Brain microvascular endothelial cell (primary cell): ENCODE measurements around the gene WWOX.

ENCODE experiments used
- DNase-seq: peaks from one replicate; pipeline ENCODE4 v3.0.0-alpha.2; 2020
- H3K27ac ChIP-seq: fragments of 250-450 bp; sonication (Bioruptor Pico); 2 replicates; pipeline ENCODE4 v1.5.1; 2020; ENCODE audit warnings: mild to moderate bottlenecking, moderate library complexity
- H3K27me3 ChIP-seq: fragments of 250-450 bp; sonication (Bioruptor Pico); replicated peaks from 2 replicates; pipeline ENCODE4 v1.5.1; 2020; ENCODE audit warnings: mild to moderate bottlenecking
- H3K36me3 ChIP-seq: fragments of 250-450 bp; sonication (Bioruptor Pico); replicated peaks from 2 replicates; pipeline ENCODE4 v1.5.1; 2020; ENCODE audit warnings: mild to moderate bottlenecking
- H3K4me3 ChIP-seq: 2 replicates; pipeline ENCODE4 v1.5.1; 2011; ENCODE audit warnings: low read depth, mild to moderate bottlenecking, control low read depth, low read length, moderate library complexity
- in situ Hi-C: cut with HindIII; loops from 2 replicates; pipeline ENCODE4 v1.10.0; 2017; ENCODE audit warnings: low sequenced_read_pairs, low pct_ligation_motif_present
- TF ChIP-seq, protein P1 (sequence below): IDR thresholded peaks from 2 replicates; pipeline ENCODE4 v1.5.1; 2011; ENCODE audit warnings: low read depth, mild to moderate bottlenecking, moderate library complexity, low read length, control low read depth, inconsistent platforms; ENCODE audit errors: missing control alignments

WWOX gene

DNA sequence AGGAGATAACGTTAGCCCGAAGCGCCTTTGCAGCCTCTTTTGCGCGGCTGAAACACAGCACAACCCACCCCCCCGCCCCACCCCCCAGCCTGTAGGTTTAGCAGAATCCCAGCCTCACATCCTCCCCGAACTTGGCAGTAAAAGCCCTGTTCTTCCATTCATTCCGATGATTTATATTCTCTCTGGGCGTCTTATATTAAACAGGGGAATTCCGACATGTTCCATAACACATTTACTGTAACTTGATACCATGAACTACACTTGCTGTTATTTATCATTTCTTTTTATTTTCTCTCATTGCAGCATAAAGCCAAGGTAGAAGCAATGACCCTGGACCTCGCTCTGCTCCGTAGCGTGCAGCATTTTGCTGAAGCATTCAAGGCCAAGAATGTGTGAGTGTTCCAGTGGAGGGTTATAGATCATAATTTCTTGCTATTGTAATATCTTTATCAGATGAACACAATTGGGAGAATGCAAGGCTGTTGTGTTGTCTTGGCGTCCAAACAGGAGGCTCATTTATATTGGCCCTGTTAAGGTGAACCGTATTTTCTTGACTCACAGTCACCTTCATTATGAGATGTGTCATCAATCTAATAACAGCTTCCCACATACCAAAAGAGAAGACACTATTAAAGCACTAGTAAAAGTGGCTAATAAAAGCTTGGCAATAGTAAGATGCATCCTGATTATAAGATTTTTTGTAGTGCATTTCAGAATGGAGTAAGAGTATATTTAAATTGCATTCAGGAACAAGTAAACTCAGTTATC, 287.3 kb downstream of the WWOX start:
- H3K27me3 ChIP-seq: no peaks in the 10 kb centered on the region
- no peak overlapping the region for H3K4me3 ChIP-seq
- H3K36me3 ChIP-seq: no peaks in the 10 kb centered on the region
- TF ChIP-seq, protein P1, sequence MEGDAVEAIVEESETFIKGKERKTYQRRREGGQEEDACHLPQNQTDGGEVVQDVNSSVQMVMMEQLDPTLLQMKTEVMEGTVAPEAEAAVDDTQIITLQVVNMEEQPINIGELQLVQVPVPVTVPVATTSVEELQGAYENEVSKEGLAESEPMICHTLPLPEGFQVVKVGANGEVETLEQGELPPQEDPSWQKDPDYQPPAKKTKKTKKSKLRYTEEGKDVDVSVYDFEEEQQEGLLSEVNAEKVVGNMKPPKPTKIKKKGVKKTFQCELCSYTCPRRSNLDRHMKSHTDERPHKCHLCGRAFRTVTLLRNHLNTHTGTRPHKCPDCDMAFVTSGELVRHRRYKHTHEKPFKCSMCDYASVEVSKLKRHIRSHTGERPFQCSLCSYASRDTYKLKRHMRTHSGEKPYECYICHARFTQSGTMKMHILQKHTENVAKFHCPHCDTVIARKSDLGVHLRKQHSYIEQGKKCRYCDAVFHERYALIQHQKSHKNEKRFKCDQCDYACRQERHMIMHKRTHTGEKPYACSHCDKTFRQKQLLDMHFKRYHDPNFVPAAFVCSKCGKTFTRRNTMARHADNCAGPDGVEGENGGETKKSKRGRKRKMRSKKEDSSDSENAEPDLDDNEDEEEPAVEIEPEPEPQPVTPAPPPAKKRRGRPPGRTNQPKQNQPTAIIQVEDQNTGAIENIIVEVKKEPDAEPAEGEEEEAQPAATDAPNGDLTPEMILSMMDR: no peak
- in situ Hi-C loops: no loop called here
- no peak overlapping the region for H3K27ac ChIP-seq
- DNase-seq: no peak

DNA sequence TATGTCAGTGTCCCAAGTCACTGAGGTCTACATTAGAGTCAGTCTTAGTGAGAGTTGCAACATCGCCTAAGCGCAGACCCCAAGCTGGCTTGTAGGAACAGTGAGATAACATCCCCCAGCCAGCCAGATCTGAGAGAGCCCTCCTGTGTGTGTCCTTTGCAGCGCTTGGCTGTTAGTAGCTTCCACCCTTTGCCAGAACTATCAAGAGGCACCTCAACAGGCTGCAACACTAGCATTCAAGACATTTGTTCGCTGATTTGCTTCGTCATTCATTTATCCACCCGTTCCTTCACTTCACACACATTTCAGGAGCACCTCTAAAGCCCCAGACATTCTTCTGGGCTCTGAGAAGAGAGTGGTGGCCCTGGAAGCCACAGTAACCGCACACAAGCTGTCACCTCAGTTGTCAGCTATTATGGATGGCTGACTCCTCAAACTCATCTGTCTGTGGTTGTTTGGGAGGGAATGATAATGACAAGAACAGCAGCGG, 289.6 kb downstream of the WWOX start:
- DNase-seq: no peak
- H3K27me3 ChIP-seq: no peaks in the 10 kb centered on the region
- in situ Hi-C loops: no loop called here
- TF ChIP-seq, protein P1: no peak
- H3K36me3 ChIP-seq: no peaks in the 10 kb centered on the region
- H3K27ac ChIP-seq: no peak overlapping the region
- no peak overlapping the region for H3K4me3 ChIP-seq

DNA sequence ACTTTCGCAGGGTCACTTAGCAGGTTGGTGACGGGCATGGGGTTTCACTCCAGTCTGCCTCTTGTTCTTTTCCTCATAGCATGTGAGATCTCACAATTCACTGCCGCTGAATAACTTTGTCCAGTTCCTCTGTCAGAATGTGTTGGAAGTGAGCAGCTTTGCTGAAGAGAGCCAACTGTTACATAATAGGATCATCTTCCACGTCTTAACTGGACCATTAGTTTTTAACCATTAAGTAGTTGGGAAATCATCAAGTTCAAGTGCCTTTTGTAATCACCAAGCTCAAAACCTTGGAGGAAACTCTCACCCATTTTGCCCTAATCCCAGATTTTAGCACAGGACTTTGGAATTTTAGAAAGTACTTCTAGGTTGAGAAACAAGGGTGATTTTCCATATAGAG, 290.6 kb downstream of the WWOX start:
- Histone ChIP-seq H3K36me3 (no peaks in the 10 kb centered on the region), H3K27me3 (no peaks in the 10 kb centered on the region), H3K27ac (no peak overlapping the region), H3K4me3 (no peak overlapping the region)
- in situ Hi-C loops: no loop called here
- no peak for DNase-seq
- TF ChIP-seq, protein P1: no peak

DNA sequence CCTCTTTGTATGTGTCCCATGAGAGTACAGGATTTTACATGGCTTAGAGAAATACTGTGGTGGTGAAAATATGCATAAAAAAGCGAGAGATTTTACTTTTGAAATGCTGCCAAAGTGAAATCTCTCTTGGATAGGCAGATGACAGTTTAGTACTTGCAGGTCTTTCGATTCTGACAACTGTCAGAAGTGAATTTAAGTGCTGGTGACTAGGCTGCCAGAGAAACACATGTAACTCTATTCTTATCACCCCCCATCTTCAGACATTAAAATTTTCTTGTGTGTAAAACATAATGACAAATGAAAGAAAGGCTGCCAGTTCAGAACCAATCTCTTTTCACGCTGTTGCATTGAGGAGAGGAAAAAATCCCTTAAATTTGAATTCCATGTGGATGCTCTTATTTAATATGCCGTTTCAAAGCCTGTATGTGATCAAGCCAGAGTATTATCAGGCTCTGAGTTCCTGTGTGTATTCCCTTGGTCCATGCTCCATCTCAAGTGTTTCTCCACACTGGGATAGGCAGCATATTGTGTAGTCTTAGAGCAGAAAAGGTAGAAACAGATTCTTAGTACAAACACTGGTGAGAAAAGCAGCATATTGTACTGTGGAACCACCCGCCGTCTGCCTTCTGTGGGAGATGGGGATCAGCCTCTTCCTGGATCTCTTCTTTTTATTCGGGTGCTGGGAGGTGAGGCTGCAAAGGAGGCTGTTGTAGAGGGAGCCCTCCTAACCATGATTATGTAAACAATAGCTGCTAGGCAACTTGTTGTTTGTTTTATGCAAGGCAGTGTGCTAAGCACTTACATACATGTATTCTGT, 291.3 kb downstream of the WWOX start:
- no peak for DNase-seq
- no peak overlapping the region for H3K4me3 ChIP-seq
- H3K36me3 ChIP-seq: no peaks in the 10 kb centered on the region
- no peaks in the 10 kb centered on the region for H3K27me3 ChIP-seq
- no peak overlapping the region for H3K27ac ChIP-seq
- TF ChIP-seq, protein P1: no peak
- in situ Hi-C loops: no loop called here

DNA sequence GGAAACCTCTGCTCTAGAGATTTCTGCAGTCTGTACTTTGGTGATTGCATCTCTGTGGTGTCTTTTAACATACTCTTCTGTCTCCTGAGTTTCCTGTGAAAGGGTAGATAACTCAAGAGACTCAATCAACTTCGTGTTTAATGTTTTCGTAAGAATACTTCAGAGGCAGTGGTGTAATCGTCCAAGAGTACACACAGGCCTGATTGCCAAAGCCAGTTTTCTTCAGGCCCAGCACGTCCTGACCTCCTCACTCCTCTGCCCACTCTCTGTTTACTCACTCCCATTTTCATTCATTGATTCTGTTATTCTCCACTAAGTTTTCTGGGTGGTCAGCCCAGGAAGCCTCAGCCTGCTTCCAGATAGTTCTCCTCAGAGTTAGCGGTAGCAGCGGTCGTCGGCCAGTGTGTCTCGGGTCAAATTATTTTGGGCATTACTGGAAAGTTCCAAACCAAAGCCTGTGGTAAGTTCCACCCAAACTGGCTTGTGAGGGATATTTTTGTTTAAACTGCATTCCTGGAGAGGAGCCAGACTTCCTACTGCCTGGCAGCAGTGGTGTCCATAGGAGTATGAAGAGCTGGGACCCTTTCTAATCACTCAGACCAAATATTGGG, 293.2 kb downstream of the WWOX start:
- Histone ChIP-seq H3K27ac (no peak overlapping the region), H3K4me3 (no peak overlapping the region), H3K36me3 (no peaks in the 10 kb centered on the region), H3K27me3 (no peaks in the 10 kb centered on the region)
- DNase-seq: no peak
- TF ChIP-seq, protein P1: no peak
- in situ Hi-C loops: no loop called here
